ENCODE data around the gene CEACAM16.

DNA sequence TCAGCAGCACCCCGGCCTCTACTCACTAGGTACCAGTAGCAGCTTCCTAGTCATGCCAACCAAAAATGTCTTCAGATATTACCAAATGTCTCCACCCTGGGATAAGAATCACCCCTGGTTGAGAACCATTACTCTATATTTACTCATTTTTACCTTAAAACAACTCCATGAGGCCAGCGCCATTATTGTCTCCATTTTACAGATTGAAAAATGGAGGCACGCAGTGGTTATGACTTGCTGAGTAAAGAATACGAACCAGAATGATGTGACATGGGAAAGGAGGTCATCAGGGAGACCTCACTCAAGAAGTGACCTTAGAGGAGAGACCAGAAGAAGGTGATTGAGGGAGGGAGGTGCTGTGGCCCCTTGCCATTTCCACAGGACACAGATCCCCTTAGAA, 25.4 kb upstream of the CEACAM16 start:
- TF ChIP-seq, protein P1, sequence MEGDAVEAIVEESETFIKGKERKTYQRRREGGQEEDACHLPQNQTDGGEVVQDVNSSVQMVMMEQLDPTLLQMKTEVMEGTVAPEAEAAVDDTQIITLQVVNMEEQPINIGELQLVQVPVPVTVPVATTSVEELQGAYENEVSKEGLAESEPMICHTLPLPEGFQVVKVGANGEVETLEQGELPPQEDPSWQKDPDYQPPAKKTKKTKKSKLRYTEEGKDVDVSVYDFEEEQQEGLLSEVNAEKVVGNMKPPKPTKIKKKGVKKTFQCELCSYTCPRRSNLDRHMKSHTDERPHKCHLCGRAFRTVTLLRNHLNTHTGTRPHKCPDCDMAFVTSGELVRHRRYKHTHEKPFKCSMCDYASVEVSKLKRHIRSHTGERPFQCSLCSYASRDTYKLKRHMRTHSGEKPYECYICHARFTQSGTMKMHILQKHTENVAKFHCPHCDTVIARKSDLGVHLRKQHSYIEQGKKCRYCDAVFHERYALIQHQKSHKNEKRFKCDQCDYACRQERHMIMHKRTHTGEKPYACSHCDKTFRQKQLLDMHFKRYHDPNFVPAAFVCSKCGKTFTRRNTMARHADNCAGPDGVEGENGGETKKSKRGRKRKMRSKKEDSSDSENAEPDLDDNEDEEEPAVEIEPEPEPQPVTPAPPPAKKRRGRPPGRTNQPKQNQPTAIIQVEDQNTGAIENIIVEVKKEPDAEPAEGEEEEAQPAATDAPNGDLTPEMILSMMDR (IDR thresholded peaks at IDR 0.05; ENCODE audit: low read depth, low read length), result no peak
- TF ChIP-seq EZH2phosphoT487 (IDR thresholded peaks at IDR 0.05; ENCODE audit: low read depth), result no peak
